Measurements from ENCODE around the gene DDAH1. TPM values are rescaled to one million over a fixed set of nuclear protein-coding genes. Genes with fewer than 3 reads are reported as not detected.

DDAH1 gene
- total RNA-seq, 4 donors from 2014 or later: 12.9 to 28.9 (median 18.2) TPM

GRCh38 chr1:85290826-85291225, 174.1 kb downstream of the DDAH1 start:
- H3K4me1 ChIP-seq: no peaks in the 10 kb centered on the region
- no peak overlapping the region for H3K27ac ChIP-seq
- DNase-seq: no peak
- TF ChIP-seq POLR2A (IDR thresholded peaks at IDR 0.05): no peak
- TF ChIP-seq CTCF (IDR thresholded peaks at IDR 0.05): no peak
- H3K27me3 ChIP-seq: no peaks in the 10 kb centered on the region
- no peaks in the 10 kb centered on the region for H3K9me3 ChIP-seq
- intact Hi-C loops (cut with DNase I; ENCODE audit: low total_unique reads): no loop called here
- no peak overlapping the region for H3K4me3 ChIP-seq
- no peaks in the 10 kb centered on the region for H3K36me3 ChIP-seq

- TF ChIP-seq POLR2A (IDR thresholded peaks at IDR 0.05) (no peak), CTCF (IDR thresholded peaks at IDR 0.05) (no peak)
- no peaks in the 10 kb centered on the region for H3K36me3 ChIP-seq
- intact Hi-C loops (cut with DNase I; ENCODE audit: low total_unique reads): no loop called here
These were observed 175.1 kb downstream of the DDAH1 start for GRCh38 chr1:85289848-85290335.

GRCh38 chr1:85289207-85289847, 175.6 kb downstream of the DDAH1 start:
- Histone ChIP-seq H3K36me3 (no peaks in the 10 kb centered on the region), H3K4me3 (no peak overlapping the region), H3K9me3 (no peaks in the 10 kb centered on the region), H3K27me3 (no peaks in the 10 kb centered on the region), H3K27ac (no peak overlapping the region), H3K4me1 (no peaks in the 10 kb centered on the region)
- intact Hi-C loops (cut with DNase I; ENCODE audit: low total_unique reads): no loop called here
- TF ChIP-seq POLR2A (IDR thresholded peaks at IDR 0.05) (no peak), CTCF (IDR thresholded peaks at IDR 0.05) (no peak)
- DNase-seq: no peak

More at GRCh38 chr1:85289848-85290335, 175.1 kb downstream of the DDAH1 start:
- H3K4me1 ChIP-seq: no peaks in the 10 kb centered on the region
- no peak overlapping the region for H3K27ac ChIP-seq
- no peaks in the 10 kb centered on the region for H3K9me3 ChIP-seq
- no peaks in the 10 kb centered on the region for H3K27me3 ChIP-seq
- H3K4me3 ChIP-seq: no peak overlapping the region
- no peak for DNase-seq

- intact Hi-C loops (cut with DNase I; ENCODE audit: low total_unique reads): no loop called here
These were observed 180.8 kb downstream of the DDAH1 start for GRCh38 chr1:85284202-85284601.

More at GRCh38 chr1:85284202-85284601, 180.8 kb downstream of the DDAH1 start:
- TF ChIP-seq CTCF (IDR thresholded peaks at IDR 0.05): no peak
- no peak for TF ChIP-seq POLR2A (IDR thresholded peaks at IDR 0.05)
- H3K9me3 ChIP-seq: no peaks in the 10 kb centered on the region
- H3K36me3 ChIP-seq: no peaks in the 10 kb centered on the region
- no peak overlapping the region for H3K27ac ChIP-seq
- H3K4me3 ChIP-seq: no peak overlapping the region
- no peaks in the 10 kb centered on the region for H3K4me1 ChIP-seq
- DNase-seq: no peak
- H3K27me3 ChIP-seq: no peaks in the 10 kb centered on the region

Data from uterus (tissue), 4 donors.